DND-41 (cell line): ENCODE data around the gene TWSG1.

Source experiments
- ATAC-seq: fragments of 200-7000 bp; cut with Tn5 transposase; 3 replicates; pipeline ENCODE4 v1.9.1; 2021; ENCODE audit warnings: low read depth; ENCODE audit not compliant: insufficient read depth
- DNase-seq: peaks from one replicate; pipeline ENCODE4 v3.0.0-alpha.2; 2020
- H2AFZ ChIP-seq: 2 replicates; pipeline ENCODE4 v1.6.0; 2012; ENCODE audit warnings: low read depth, low read length
- H3K27ac ChIP-seq: 2 replicates; pipeline ENCODE4 v1.5.1; 2012; ENCODE audit warnings: low read length, inconsistent platforms
- H3K27me3 ChIP-seq: fragments of 200-600 bp; sonication (generic); 2 replicates; pipeline ENCODE4 v1.6.0; 2012; ENCODE audit warnings: low read length, mild to moderate bottlenecking, inconsistent platforms; ENCODE audit not compliant: insufficient read depth, poor library complexity
- H3K36me3 ChIP-seq: 2 replicates; pipeline ENCODE4 v1.5.1; 2012; ENCODE audit warnings: low read length, inconsistent platforms; ENCODE audit not compliant: insufficient read depth
- H3K4me1 ChIP-seq: 2 replicates; pipeline ENCODE4 v1.5.1; 2012; ENCODE audit warnings: mild to moderate bottlenecking, low read length; ENCODE audit not compliant: insufficient read depth
- H3K4me2 ChIP-seq: 2 replicates; pipeline ENCODE4 v1.6.0; 2012; ENCODE audit warnings: mild to moderate bottlenecking, moderate library complexity, low read length, inconsistent platforms; ENCODE audit not compliant: insufficient read depth
- H3K4me3 ChIP-seq, 2 experiments: fragments of 200-600 bp in 1 of 2; shearing (Covaris generic) in 1 of 2; 2 replicates each; pipeline ENCODE4 v1.5.1; 2012 to 2016; ENCODE audit warnings: inconsistent platforms in 2 of 2, low read length in 2 of 2, mild to moderate bottlenecking in 2 of 2, low read depth in 1 of 2, moderate library complexity in 1 of 2
- H3K79me2 ChIP-seq: 2 replicates; pipeline ENCODE4 v1.6.0; 2012; ENCODE audit warnings: low read length, inconsistent platforms; ENCODE audit not compliant: insufficient read depth
- H3K9ac ChIP-seq: 2 replicates; pipeline ENCODE4 v1.6.0; 2012; ENCODE audit warnings: low read depth, mild to moderate bottlenecking, inconsistent platforms, low read length, moderate library complexity
- H3K9me3 ChIP-seq: 2 replicates; pipeline ENCODE4 v1.5.1; 2012; ENCODE audit warnings: low read length, moderate library complexity, mild to moderate bottlenecking, inconsistent platforms; ENCODE audit not compliant: insufficient read depth, severe bottlenecking
- H4K20me1 ChIP-seq: 2 replicates; pipeline ENCODE4 v1.6.0; 2012; ENCODE audit warnings: low read length; ENCODE audit not compliant: insufficient read depth
- CTCF ChIP-seq: IDR thresholded peaks from 2 replicates; pipeline ENCODE4 v1.5.1; 2012; ENCODE audit warnings: borderline replicate concordance, low read length, moderate library complexity, mild to moderate bottlenecking; ENCODE audit not compliant: poor library complexity, severe bottlenecking; ENCODE audit errors: extremely low read depth
- EZH2 ChIP-seq: IDR thresholded peaks from 3 replicates; pipeline ENCODE4 v1.6.1; 2012; ENCODE audit warnings: borderline replicate concordance, low read depth, mild to moderate bottlenecking, moderate library complexity, low read length, inconsistent platforms; ENCODE audit not compliant: severe bottlenecking

Gene TWSG1

DNA sequence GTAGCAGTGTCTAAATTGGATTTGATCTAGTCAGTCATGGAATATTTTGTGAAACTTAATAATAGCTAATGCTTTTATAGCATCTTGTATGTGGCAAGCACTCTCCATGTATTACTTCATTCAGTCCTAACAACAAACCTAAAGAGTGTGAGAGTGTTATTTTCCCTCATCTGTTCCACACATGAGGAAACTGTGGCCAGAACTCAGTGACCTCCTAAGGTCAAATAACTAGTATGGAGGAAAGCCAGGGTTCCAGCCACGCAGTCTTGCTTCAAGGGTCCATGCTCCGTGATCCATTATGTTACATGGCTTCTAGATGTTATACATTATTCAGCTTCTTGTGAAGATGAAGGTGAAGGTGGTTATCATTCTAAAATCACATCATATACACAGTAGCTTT is 45.5 kb downstream of the TWSG1 start:
- ATAC-seq, result no peak
- Histone ChIP-seq H3K4me2 (no peak overlapping the region), H3K27ac (no peak overlapping the region)

DNA sequence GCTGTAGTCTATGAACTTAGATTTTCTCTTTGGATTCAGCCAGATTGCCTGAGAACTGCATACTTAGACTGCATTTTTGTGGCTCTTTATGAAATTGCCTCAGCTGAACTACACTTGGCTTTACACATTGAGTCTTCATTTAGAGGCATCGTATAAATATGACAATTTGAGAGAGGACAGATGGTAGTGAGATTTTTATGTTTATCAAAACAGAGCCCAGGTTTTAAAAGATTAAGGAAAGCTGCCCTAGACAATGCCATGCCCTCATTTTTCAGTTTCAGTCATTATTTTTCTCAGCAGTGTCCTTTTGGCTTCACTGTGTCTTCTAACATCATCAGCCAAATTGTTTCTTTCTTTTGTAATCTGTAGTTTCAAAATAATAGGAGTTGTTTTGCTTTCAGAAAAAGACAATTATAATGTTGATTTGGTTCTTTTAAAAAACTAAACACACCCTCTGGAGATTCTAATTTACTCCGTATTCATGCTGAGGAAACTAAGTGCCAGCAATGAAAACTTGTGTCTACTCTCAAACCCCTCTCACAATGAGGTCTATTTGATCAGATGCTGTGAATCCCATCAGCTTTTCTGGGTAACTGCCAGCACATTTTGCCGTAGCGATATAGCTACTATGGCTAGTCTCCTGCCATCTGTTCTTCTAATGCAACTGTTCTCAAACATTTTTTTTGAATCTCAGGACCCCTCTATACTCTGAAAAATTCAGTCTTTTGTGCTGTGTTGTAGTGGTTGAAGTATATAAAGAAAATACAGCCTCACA is 46.2 kb downstream of the TWSG1 start:
- no peak for ATAC-seq

More for the DNA sequence above, 45.5 kb downstream of the TWSG1 start:
- H3K79me2 ChIP-seq, result no peaks in the 10 kb centered on the region
- no peak overlapping the region for H3K9ac ChIP-seq
- no peaks in the 10 kb centered on the region for H3K27me3 ChIP-seq
- H4K20me1 ChIP-seq, result no peaks in the 10 kb centered on the region
- no peaks in the 10 kb centered on the region for H3K9me3 ChIP-seq
- no peaks in the 10 kb centered on the region for H3K4me1 ChIP-seq
- no peak for TF ChIP-seq CTCF
- TF ChIP-seq EZH2, result no peak
- no peak overlapping the region for H2AFZ ChIP-seq
- H3K36me3 ChIP-seq, result no peaks in the 10 kb centered on the region; the same call in 1 of the 2 replicates
- H3K4me3 ChIP-seq, result no peak overlapping the region
- no peak for DNase-seq

GRCh38 chr18:9386879-9387278 is 52.3 kb downstream of the TWSG1 start:
- Histone ChIP-seq H3K9ac (no peak overlapping the region), H3K4me1 (no peaks in the 10 kb centered on the region), H3K27me3 (no peaks in the 10 kb centered on the region), H3K4me3 (no peak overlapping the region), H3K36me3 (peaks cover 6% of the 10 kb centered on the region; the same call in 1 of the 2 replicates), H4K20me1 (no peaks in the 10 kb centered on the region), H3K9me3 (peaks cover 9% of the 10 kb centered on the region), H2AFZ (no peak overlapping the region), H3K27ac (no peak overlapping the region), H3K4me2 (no peak overlapping the region), H3K79me2 (no peaks in the 10 kb centered on the region)
- no peak for ATAC-seq
- no peak for DNase-seq
- TF ChIP-seq EZH2, result no peak
- no peak for TF ChIP-seq CTCF

More for the DNA sequence above, 46.2 kb downstream of the TWSG1 start:
- H3K27me3 ChIP-seq, result no peaks in the 10 kb centered on the region
- no peak for DNase-seq
- no peak overlapping the region for H2AFZ ChIP-seq
- H4K20me1 ChIP-seq, result no peaks in the 10 kb centered on the region
- no peaks in the 10 kb centered on the region for H3K4me1 ChIP-seq
- no peak overlapping the region for H3K4me3 ChIP-seq
- no peak overlapping the region for H3K9ac ChIP-seq
- no peak overlapping the region for H3K4me2 ChIP-seq
- H3K27ac ChIP-seq, result no peak overlapping the region
- H3K9me3 ChIP-seq, result no peaks in the 10 kb centered on the region
- H3K36me3 ChIP-seq, result no peaks in the 10 kb centered on the region
- no peaks in the 10 kb centered on the region for H3K79me2 ChIP-seq
- TF ChIP-seq CTCF (no peak), EZH2 (no peak)
